Peyer's patch (tissue), 4 donors: Measurements from ENCODE around the gene SLC25A6.

Experiments used
- POLR2A ChIP-seq, 2 donors: fragments of 450-650 bp; IDR thresholded peaks; one replicate each; pipeline ENCODE4 v1.5.1; 2017; ENCODE audit warnings: antibody characterized with exemption in 2 of 2, mild to moderate bottlenecking in 2 of 2, moderate library complexity in 2 of 2
- TF ChIP-seq, protein P1 (sequence below), 6 experiments: fragments of 450-650 bp in 4 of 6; fragments of 200-600 bp in 2 of 6; sonication (generic) in 1 of 6; IDR thresholded peaks; one replicate each; pipeline ENCODE4 v1.5.1; 2017 to 2019; ENCODE audit warnings: antibody characterized with exemption in 6 of 6, mild to moderate bottlenecking in 3 of 6, moderate library complexity in 1 of 6

DNA sequence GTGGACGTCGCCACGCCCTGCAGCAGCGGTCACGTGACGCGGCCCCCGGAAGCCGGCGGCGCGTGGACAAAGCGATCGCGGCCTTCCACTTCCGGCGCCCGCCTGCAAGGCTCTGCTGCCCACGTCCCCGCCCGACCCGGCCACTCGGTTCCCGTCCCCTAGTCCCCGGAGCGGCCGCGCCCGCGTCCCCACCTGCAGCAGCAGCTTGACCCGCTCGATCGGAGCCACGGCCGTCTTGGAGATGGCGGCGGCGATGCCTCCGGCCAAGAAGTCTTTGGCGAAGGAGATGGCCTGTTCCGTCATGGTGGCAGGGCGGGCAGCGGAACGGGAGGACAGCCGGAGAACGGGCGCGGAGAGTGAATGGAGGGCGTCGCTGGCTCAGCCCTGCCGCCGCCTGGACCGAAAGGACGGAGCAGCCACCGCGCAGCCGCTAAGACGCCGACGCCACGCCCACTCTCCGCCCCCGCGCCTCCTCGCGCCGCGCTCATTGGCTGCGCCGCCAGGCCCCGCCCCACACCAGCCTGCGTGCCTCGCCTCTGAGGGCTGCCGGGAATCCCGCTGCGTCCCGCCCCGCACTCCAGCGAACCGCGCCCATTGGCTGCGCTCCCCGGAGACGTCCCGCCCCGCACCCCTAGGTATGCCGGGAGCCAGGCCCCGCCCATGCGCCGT, at the start of gene SLC25A6:
- TF ChIP-seq, protein P1, sequence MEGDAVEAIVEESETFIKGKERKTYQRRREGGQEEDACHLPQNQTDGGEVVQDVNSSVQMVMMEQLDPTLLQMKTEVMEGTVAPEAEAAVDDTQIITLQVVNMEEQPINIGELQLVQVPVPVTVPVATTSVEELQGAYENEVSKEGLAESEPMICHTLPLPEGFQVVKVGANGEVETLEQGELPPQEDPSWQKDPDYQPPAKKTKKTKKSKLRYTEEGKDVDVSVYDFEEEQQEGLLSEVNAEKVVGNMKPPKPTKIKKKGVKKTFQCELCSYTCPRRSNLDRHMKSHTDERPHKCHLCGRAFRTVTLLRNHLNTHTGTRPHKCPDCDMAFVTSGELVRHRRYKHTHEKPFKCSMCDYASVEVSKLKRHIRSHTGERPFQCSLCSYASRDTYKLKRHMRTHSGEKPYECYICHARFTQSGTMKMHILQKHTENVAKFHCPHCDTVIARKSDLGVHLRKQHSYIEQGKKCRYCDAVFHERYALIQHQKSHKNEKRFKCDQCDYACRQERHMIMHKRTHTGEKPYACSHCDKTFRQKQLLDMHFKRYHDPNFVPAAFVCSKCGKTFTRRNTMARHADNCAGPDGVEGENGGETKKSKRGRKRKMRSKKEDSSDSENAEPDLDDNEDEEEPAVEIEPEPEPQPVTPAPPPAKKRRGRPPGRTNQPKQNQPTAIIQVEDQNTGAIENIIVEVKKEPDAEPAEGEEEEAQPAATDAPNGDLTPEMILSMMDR (IDR thresholded peaks at IDR 0.05) = peak in 3 of 6 experiments; percentile 35 to 43 (median 35)
- peak; percentile 92 to 93 for TF ChIP-seq POLR2A (IDR thresholded peaks at IDR 0.05)
